ENCODE data around the gene TGFBI.

The TGFBI gene

DNA sequence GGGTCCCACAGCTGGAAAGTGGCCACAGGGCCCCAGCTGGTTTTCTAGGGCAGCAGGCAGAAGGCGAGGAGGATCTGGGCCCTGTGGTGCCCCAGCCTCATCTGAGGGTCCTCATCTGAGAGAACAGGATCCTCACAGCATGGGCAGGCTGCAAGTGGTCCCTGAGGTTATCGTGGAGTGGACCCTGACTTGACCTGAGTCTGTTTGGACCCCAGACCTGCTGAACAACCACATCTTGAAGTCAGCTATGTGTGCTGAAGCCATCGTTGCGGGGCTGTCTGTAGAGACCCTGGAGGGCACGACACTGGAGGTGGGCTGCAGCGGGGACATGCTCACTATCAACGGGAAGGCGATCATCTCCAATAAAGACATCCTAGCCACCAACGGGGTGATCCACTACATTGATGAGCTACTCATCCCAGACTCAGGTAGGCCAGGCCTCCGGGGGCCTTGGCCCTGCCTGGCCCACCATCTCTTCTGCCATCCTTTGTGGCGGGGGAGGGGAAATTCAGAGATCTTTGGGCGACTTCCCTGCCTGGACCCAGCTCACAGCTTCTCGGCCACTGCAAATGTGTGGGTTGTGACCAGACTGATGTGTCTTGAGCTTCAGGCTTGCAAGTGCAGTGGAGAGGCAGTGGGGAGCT lies 24.0 kb downstream of the TGFBI start:
- no peak for DNase-seq

DNA sequence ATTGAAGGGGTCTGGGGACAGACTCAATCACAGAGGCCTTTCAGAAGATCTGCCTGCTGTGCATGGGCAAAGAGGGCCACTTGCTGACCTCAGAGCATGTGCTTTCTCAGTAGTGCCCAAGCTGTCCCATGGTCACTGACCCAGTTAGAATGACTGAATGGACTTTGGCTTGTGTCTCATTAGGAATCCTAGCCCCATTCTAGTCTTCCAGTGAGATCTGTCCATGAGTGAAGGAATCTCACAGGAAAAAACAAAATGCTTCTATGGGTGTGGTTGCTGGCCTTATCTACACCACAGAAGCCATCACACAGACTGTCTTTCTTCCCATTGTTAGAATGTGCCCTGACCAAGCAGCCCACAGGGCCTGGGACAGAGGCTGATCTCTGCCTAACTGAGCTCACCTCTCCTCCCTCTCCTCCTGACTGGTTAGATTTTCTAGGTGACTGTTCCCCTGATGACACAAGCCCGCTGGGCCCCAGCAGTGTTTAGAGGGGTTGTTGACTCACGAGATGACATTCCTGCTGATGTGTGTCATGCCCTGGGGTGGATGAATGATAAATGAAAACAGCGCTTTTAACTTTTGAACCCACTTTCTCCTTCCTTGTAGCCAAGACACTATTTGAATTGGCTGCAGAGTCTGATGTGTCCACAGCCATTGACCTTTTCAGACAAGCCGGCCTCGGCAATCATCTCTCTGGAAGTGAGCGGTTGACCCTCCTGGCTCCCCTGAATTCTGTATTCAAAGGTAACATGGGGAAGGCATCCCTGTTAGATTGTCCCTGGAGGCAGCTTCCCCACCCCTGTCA lies 24.8 kb downstream of the TGFBI start:
- DNase-seq = no peak

DNA sequence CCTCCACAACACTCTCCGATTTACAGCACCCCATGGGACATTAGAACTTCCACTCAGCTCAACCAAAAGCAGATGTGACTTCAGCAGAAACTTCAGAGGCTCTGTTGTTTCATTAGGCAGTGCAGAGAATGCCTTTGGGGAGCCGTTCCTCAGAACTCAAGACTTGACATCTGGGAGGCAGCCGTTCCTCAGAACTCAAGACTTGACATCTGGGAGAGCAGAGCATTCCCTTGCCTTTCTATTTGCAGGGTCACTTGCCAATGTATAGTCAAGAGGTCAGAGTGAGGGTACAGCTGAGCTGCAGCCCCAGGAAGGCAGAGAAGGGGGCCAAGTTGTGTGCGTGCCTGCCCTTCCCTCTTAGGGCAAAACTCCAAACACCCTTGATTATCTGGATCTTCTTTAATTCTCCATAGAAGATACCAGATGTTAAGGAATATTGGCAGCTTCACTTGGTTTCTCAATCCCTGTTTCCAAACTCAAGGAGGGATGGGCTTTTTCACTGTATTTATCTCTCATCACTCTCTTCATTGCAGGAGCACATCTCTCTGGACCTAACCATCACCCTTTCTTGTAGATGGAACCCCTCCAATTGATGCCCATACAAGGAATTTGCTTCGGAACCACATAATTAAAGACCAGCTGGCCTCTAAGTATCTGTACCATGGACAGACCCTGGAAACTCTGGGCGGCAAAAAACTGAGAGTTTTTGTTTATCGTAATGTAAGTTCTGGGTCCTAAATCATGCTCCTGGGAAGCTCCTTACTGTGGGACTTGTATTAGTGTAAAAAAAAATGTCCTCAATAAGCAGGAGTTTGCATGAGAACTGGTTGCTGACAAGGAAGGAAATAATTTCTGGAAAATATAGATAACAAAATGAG lies 25.6 kb downstream of the TGFBI start:
- DNase-seq = no peak

DNA sequence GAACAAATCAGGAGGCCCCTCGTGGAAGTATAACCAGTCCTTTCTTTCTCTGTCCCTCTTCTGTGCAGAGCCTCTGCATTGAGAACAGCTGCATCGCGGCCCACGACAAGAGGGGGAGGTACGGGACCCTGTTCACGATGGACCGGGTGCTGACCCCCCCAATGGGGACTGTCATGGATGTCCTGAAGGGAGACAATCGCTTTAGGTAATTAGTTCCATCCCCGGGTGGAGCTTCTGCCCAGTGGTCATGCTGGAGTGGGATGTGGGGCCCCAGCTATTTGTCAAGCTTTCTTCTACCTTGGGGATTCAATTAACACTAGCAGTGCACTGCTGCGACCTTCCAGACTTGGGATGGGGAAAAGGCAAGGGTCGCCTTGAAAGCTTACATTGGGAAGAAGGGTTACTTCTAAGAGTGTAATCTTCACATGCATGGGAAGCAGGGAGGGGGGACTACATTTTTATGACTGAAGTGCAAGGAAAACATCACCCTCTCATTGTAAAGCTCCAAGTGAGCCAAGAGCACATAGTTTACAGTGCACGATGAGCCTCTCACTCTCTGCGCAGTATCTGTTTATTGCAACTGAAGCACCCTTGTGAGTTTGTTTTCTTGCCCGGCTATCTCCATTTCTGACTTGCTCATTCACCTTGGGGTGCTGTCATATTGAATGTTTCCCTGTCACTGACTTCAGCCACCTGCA lies 27.0 kb downstream of the TGFBI start:
- DNase-seq = no peak

DNA sequence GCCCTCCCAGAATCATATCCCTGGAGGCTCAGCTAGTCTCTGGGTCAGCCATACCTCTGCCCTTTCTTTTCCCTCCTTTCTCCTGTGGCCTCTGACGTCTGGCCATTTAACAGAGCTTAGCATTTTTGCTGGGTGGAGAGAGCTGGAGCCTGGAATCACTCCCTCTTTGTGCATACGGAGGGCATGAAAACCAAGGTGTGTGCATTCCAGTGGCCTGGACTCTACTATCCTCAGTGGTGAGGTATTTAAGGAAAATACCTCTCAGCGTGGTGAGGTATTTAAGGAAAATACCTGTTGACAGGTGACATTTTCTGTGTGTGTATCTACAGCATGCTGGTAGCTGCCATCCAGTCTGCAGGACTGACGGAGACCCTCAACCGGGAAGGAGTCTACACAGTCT lies 27.5 kb downstream of the TGFBI start:
- no peak for DNase-seq

DNA sequence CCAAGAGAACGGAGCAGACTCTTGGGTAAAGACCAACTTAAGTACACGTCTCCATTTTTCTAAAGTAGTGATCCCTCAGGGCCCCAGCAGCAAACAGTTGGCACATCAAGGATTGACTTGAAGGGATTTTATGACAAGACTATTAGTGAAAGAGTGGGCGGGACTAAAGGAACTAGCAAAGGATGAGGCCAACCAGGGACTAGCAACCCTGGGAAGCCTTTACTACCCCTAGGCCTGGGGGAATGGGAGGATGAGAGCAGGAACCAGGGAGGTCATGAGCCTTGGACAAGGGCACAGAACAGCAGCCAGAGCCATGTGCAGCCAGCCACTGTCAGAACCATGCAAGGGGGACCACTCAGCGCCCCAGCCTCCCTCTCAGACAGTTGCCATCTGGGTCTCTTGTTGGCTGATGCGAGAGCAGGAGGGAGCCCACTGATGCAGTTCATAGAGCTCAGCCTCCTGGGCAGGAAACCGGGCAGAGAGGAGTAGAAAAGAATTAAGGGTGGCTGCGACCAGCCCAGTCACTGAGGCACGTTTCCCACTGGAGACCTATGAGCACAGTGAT lies 28.1 kb downstream of the TGFBI start:
- no peak for DNase-seq

DNA sequence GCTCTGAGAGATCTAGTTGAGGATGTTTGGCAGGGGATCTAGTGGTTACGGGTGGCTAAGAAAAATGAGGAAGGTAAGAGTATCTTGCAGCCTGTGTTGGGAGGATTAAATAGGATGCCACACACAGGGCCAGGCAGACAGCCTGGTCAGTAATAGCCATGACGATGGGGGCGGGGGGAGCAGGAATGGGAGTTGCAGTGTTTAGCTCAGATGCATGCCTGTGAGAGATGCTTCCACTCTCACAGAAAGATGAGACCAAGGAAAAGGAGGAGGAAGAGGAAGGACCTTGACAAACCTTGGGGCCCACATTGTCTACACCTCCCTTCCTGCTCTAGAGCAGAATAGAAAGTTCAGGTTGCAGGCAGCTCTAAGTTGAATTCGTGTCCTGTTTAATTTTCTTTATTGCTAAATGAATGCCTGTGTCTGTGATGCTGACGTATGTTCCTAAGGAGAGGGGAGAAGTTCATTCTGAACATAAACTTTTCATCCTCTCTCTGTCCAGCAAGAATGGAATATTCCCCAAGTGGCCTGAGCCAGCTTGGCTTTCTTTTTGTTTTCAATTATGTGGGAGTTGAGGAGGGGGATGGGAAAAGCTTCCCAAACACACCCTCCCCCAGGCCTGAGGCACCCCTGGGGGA lies 28.7 kb downstream of the TGFBI start:
- no peak for DNase-seq

DNA sequence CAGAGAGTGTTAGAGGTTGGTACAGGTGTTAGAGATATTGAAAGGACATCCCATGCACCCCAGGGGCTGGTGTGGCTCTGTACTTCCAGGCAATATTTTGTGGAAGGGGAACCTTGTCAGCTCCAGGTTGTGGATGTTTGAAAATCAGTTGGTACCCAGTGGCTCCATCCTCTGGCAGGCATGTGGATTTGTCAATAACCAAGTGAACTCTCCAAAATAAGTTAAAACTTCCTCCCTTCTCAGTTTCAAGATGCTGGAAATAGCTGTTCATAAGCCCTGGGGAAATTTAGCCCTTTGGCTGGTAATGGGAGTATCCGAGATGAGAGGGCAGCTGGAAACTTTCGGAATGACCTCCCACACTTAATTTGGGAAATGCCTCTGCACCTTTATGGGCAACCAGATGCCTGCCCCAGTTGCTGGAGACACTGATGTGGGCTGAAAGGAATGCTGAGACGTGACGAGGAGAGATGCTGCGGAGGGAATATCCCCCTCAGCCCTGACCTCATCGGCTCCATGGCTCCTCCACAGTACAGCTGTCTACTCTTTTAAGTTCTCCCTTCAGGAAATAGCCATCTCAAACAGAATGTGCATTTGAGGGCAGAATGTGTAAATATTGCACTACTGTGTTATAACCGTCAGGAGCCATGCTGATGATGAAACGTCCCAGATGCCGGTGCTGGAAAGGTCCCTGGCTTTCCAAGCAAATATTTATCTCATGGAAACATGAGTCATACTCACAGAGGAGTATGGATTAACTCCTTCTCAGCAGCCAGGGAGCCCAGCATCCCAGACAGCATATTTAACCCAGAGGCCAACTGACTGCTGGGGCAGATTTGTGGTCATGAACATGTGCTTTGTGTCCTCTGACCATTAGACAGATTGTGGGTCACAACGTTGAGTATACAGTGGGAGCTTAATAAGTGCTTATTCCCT lies 29.5 kb downstream of the TGFBI start:
- DNase-seq = peak; percentile 61

DNA sequence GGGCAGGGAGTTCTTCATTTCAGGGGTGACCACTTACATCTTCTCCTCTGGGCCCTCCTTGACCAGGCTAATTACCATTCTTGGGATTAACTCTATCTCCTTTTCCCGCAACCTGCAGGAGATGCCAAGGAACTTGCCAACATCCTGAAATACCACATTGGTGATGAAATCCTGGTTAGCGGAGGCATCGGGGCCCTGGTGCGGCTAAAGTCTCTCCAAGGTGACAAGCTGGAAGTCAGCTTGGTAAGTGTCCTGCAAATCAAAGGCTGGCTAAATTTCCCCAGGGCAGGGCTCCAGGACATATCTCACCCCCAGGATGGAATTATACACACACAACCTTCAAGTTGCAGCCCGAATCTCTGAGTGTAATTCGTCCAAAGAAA lies 30.2 kb downstream of the TGFBI start:
- no peak for DNase-seq

DNA sequence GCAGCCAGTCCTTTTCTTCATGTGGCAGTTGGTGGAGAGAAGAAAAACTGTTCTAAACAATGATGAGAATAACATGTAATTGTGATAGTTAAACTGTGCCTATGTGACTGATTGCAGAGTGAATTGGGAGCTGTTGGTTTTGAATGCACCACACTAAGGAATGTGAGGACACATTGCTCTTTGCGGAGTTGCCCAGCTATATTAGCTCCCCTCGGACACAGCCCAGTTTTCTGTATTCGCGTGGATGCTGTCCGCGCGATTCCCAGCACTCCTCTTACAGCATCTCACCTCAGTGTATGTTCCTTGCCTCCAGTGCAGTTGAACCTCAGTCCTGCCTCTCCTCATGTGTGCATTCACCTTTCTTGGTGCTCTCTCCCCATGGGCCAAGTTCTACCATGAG lies 32.2 kb downstream of the TGFBI start:
- DNase-seq = no peak

DNA sequence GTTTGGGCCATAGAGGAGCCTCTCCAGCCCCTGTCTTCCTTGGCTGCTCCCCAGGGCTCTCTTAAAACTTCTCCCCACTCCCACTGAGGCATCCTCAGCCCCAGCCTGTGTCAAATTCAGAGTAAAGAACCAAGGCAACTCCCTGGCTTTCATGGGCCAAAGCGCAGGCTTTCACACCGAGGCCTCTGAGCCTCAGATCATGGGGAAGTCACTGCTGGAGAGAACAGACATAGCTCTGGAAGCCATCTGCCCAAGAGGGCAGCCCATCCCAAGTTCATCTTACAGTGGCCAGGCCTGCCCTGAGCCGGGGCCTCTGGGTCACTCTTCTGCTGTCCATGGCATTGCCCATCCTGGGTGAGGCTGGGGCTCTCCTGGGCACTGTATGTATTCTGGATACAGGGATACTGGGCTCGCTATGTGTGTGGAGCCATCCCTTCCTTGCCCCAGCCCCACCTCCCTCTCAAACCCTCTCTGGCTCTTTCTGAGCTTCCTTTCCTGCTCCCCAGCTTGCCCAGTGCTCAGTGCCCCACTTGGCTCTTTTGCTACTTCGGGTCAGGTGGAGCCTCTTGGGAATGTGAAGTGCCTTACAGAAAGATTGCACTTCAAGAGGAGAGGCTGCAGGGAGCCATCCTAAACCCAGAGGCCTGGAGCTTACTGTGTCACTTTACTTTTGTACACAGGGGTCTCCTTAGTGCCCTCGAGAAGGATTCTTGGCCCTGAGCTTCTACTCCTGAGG lies 33.0 kb downstream of the TGFBI start:
- no peak for DNase-seq

DNA sequence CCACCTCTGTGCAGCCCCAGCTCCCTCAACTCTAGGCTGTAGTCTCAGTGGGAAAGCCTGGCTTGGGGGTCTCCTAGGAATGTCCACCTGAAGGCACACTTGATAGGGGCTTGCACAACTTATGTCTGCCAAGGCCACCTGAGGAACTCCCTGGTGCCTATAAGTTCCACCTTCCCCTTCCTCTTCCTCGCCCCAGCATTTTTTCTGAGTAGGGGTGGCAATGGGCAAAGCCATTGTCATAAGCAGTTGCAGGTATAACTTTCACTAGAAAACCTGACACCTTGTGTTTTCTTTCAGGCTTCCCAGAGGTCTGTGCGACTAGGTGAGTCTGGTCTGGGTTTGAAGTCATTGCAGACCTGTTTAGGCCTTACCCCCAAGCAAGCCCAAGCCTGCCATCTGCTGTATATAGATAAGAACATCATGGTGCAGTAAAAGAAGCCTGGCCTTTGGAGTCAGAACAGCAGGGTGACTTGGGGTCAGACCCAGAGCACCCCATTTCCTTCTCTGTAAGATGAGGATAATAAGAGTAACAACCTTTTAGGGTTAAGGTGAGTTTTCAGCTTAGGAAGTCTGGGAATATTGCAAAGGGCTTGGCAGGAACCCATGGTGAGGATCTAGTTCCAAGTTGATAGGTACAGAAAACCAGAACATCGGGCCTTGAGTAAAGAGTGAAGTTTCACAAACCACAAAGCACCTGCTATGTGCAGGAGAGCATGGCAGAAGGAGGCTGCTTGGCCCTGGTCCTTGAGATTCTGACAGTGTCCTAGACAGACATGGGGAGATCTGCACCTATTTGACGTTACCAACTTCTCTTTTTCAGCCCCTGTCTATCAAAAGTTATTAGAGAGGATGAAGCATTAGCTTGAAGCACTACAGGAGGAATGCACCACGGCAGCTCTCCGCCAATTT lies 33.8 kb downstream of the TGFBI start:
- DNase-seq = peak; percentile 4

DNA sequence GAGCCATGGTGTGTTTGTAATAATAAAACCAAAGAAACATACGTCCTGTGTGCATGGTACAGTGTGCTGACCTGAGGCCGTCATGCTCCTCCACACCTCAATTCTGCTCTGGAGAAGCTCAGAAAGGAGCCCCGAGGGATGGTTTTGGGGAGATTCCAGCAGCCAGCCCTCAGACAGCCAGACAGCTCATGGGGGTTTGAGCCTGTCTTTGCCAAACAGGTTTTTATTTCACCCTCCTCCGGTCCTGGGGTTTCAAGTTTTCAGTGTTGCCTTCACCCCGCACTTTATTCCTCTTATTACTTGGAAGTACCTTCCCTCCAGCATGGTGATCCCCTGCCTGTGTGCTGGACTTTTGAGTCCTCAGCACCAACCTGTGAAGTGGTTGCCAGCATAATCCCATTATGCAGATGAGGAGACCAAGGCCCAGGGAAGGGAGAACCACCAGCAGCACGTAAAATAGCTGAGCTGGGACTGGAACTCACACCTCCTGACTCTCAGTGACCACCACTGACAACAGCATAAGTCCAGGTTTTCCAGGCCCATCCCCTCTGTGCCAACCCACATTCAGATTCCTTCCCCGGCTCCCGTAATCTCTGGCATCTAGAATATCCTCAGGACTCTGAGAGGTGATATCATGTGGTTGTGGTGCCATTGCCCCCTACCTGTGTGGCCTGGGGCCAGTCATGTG lies 35.1 kb downstream of the TGFBI start:
- no peak for DNase-seq

DNA sequence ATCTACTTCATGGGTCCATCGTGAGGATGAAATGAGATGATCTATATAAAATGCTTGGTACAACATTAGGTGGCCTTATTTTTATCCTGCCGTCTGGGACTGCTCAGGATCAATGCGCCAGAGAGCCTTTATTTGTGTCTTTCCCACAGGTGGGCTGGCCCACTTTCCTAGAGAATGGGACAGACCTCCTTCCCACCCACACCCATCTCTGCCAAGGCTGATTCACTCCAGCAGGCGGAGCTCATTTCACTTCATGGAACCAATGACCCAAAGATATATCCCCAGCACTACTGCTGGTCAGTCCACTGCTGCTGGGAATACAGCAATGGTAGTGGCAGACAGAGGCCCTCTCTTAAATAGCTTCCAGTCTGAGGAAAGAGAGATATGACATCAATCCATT lies 35.7 kb downstream of the TGFBI start:
- DNase-seq = no peak

DNA sequence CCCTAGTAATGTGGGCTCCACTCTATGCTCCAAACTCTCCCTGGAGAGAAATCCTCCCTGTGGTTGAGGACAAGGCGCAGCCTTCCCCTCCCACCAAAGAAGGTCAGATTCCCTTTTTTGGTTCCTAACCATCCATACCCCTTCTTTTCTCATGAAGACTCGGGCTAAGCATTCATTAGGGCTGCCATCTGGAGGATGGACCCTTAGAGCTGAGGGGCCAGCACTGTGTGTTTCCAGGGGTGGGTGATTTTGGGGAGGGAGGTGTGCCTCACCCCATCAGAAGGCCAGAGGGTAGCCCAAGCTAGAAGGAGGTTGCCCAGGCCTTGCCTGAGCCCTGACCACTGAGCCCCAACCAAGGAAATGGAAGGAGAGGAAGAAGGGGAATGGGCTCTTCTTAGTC lies 36.8 kb downstream of the TGFBI start:
- DNase-seq = no peak

DNA sequence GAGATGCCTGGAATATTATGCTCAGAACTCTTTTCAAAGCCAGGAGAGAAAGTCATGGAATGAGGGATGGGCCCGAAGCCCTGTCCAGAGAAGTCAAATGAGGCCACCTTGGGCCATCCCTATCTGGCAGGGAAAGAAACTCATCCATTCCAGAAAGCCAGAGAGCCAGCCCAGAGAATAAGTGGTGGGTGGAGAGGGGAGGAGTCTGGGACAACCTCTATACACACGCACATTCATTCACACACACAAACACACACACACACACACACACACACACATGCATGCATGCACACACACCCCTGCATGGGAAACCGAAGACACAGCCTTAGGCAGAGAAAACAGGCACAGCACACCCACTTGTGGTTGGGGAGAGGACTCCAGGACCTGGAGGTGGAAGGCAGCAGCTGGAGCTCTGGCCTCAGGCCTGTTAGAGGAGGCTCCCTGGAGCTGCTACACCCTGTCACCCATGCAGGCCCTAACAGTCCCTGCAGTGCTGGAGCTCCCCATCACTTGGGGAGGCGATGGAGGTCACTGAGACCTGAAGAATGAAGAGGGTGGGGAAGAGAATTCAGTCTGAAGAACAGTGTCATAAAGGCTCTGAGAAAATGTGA lies 38.0 kb downstream of the TGFBI start:
- no peak for DNase-seq

DNA sequence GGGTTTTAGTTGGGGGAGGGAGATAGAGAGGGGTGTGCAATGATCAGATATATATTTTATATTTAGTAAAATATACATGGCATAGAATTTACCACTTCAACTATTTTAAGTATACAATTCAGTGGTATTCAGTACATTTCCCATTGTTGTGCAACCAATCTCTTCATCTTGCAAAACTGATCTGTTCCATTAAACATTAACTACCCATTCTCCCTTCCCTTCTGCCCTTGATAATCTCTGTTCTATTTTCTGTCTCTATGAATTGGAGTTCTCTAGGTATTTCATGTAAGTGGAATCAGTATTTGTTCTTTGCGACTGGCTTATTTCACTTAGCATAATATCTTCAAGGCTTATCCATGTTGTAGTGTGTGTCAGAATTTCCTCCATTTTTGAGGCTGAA lies 38.6 kb downstream of the TGFBI start:
- DNase-seq = no peak

Data from NCI-H446 treated with DMSO at 0.1 percent for 48 hours (cell line).